SH-SY5Y (cell line): ENCODE data around the gene KIF3B.

Experiments used
- GATA2 ChIP-seq: IDR thresholded peaks from 2 replicates; pipeline ENCODE4 v1.6.1; 2011; ENCODE audit warnings: mild to moderate bottlenecking, low read depth, low read length
- GATA3 ChIP-seq: IDR thresholded peaks from 2 replicates; pipeline ENCODE4 v1.6.1; 2011; ENCODE audit warnings: low read depth, mild to moderate bottlenecking, low read length, moderate library complexity

DNA sequence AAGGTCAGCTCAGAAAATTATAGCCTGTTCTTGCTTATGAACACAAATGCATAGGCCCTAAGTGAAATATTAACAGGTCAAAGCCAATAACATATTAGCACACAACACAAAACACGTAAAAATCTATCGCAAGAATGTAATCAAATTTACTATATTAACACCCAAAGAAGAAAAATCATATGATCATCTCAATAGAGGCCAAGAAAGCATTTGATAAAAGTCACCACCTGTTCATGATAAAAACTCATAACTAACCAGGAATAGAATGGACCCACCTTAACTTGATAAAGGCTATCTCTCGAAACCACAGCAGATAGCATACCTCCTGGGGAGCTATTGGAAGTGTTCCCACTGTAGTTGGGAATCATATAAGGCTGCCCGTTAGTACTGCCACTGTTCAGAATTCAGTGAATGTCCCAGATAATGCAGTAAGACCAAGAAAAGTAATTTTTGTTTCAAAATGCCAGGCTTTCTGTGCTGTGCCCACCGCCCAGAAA, 48.2 kb upstream of the KIF3B start:
- TF ChIP-seq GATA2 (no peak), GATA3 (no peak)
